Naive thymus-derived CD8-positive, alpha-beta T cell (primary cell): ENCODE measurements around the gene LRRC4C. TPM values are rescaled to one million over a fixed set of nuclear protein-coding genes. Genes with fewer than 3 reads are reported as not detected.

Source experiments
- ATAC-seq, 2 donors: fragments of 150-1000 bp; cut with Tn5 transposase in 1 of 2; sonication (Bioruptor Pico), chemical (Tn5 transposase) in 1 of 2; 1 replicate in 1 of 2; 2 replicates in 1 of 2; pipeline ENCODE4 v1.10.0; 2021; ENCODE audit warnings: mild to moderate bottlenecking in 2 of 2, moderate library complexity in 2 of 2
- POLR2A ChIA-PET: fragments of 350-600 bp; sonication (Branson Sonifier 250); formaldehyde crosslinking; loops from one replicate; lab custom pipeline; 2021; ENCODE audit warnings: antibody characterized with exemption; lab: Charles Lee
- DNase-seq, 10 donors: peaks; one replicate each; pipeline versions ENCODE4 v3.0.0 to v3.0.0-alpha.2; 2020 to 2022
- H3K27ac Mint-ChIP-seq, 10 donors: one replicate each; pipeline ENCODE4 v1.8.0; 2020 to 2022; ENCODE audit warnings: mild to moderate bottlenecking in 10 of 10, mixed read lengths in 10 of 10, moderate library complexity in 4 of 10, inconsistent platforms in 1 of 10
- H3K27me3 Mint-ChIP-seq, 5 donors: one replicate each; pipeline ENCODE4 v1.8.0; 2021 to 2022; ENCODE audit warnings: mixed read lengths in 5 of 5
- H3K36me3 Mint-ChIP-seq, 3 donors: one replicate each; pipeline ENCODE4 v1.8.0; 2020 to 2022; ENCODE audit warnings: mixed read lengths in 3 of 3, mild to moderate bottlenecking in 2 of 3, inconsistent platforms in 1 of 3
- H3K4me1 Mint-ChIP-seq, 4 donors: one replicate each; pipeline ENCODE4 v1.8.0; 2021 to 2022; ENCODE audit warnings: mixed read lengths in 4 of 4
- H3K4me3 Mint-ChIP-seq, 10 donors: one replicate each; pipeline ENCODE4 v1.8.0; 2020 to 2022; ENCODE audit warnings: mild to moderate bottlenecking in 10 of 10, mixed read lengths in 10 of 10, moderate library complexity in 6 of 10, inconsistent platforms in 1 of 10
- H3K9me3 Mint-ChIP-seq, 9 donors: one replicate each; pipeline ENCODE4 v1.8.0; 2020 to 2022; ENCODE audit warnings: mixed read lengths in 9 of 9, mild to moderate bottlenecking in 3 of 9, inconsistent platforms in 1 of 9, moderate library complexity in 1 of 9
- polyA plus RNA-seq, 3 donors: library from polyadenylated mRNA; unstranded; fragments of 300-500 nt; fragmentation: Illumina TruSeq; gene quantifications; one replicate each; pipeline ENCODE4 v1.2.3, GENCODE V29; 2021
- total RNA-seq, 8 experiments: library from RNA in 2 of 8; stranded (reverse) in 2 of 8; gene quantifications; one replicate each; pipeline ENCODE4 v1.2.3 and lab custom pipeline; 2021 to 2026

The LRRC4C gene
- total and polyA plus RNA-seq, 5 experiments from 2014 or later = not detected

DNA sequence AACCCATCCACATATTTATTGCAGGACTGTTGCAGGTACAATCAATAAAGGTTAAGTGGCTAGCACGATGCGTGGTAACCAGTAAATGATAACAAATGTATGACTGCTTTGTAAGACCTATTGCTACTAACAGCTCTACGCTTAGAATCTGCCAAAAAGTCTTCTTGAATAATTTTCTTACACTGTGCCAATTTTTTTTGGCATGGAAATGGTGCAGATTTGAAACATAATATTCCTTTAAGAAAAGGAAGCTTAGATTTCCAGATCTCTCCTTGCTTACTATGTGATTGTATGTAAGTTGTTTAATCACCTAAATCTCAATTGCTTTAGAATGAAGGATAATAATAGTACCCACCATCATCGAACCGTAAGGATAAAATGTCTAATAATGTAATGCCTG is 192.0 kb downstream of the LRRC4C start:
- Mint-ChIP-seq H3K36me3 (no peaks in the 10 kb centered on the region), H3K9me3 (peaks cover 5 to 34% (median 10%) of the 10 kb centered on the region in 9 donors), H3K4me3 (no peak overlapping the region), H3K4me1 (no peaks in the 10 kb centered on the region), H3K27me3 (no peaks in the 10 kb centered on the region), H3K27ac (no peak overlapping the region)
- ATAC-seq = no peak
- DNase-seq = no peak
- POLR2A ChIA-PET = no interaction called here

DNA sequence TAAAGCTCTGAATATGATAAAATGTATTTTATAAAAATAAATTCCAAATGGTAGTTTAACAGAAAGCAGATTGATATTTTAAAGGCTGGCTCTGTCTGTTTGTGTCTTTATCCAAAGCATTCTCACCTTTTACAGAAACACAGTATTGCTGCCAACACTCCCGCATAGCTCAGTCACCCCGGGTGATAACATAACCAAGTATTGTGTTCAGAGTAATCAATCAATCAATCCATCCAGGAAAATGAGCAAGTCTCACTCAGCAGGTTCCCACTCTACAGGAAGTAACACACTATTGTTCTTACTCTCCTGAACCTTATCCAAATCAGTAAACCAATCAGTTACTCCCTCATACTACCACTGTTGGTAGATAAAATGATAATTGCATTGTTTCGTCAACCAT is 203.4 kb downstream of the LRRC4C start:
- H3K36me3 Mint-ChIP-seq = no peaks in the 10 kb centered on the region
- ATAC-seq (no peak), DNase-seq (no peak)
- peaks cover 1 to 20% (median 6%) of the 10 kb centered on the region in 9 donors for H3K9me3 Mint-ChIP-seq
- no peak overlapping the region for H3K27ac Mint-ChIP-seq
- POLR2A ChIA-PET = no interaction called here
- no peaks in the 10 kb centered on the region for H3K27me3 Mint-ChIP-seq
- H3K4me1 Mint-ChIP-seq = no peaks in the 10 kb centered on the region
- no peak overlapping the region for H3K4me3 Mint-ChIP-seq

GRCh38 chr11:41254966-41255365 is 204.5 kb downstream of the LRRC4C start:
- H3K4me3 Mint-ChIP-seq = no peak overlapping the region
- no peaks in the 10 kb centered on the region for H3K36me3 Mint-ChIP-seq
- DNase-seq (no peak), ATAC-seq (no peak)
- H3K27ac Mint-ChIP-seq = no peak overlapping the region
- POLR2A ChIA-PET = no interaction called here
- H3K9me3 Mint-ChIP-seq = peaks cover 1 to 25% (median 6%) of the 10 kb centered on the region in 9 donors
- no peaks in the 10 kb centered on the region for H3K4me1 Mint-ChIP-seq
- no peaks in the 10 kb centered on the region for H3K27me3 Mint-ChIP-seq

GRCh38 chr11:41250408-41250935 is 209.0 kb downstream of the LRRC4C start:
- no peak for ATAC-seq
- Mint-ChIP-seq H3K27ac (no peak overlapping the region), H3K36me3 (peaks cover 0 to 4% (median 0%) of the 10 kb centered on the region in 3 donors), H3K4me3 (no peak overlapping the region), H3K9me3 (peaks cover 2 to 34% (median 15%) of the 10 kb centered on the region in 9 donors), H3K4me1 (no peaks in the 10 kb centered on the region), H3K27me3 (no peaks in the 10 kb centered on the region)
- DNase-seq = no peak
- POLR2A ChIA-PET = no interaction called here

GRCh38 chr11:41247621-41248020 is 211.8 kb downstream of the LRRC4C start:
- peaks cover 2 to 44% (median 19%) of the 10 kb centered on the region in 9 donors for H3K9me3 Mint-ChIP-seq
- H3K27ac Mint-ChIP-seq = no peak overlapping the region
- H3K36me3 Mint-ChIP-seq = peaks cover 0 to 4% (median 0%) of the 10 kb centered on the region in 3 donors
- no peak for ATAC-seq
- no peak overlapping the region for H3K4me3 Mint-ChIP-seq
- no peaks in the 10 kb centered on the region for H3K27me3 Mint-ChIP-seq
- POLR2A ChIA-PET = no interaction called here
- no peaks in the 10 kb centered on the region for H3K4me1 Mint-ChIP-seq
- no peak for DNase-seq

- Mint-ChIP-seq H3K4me3 (no peak overlapping the region), H3K27ac (no peak overlapping the region), H3K9me3 (peaks cover 5 to 47% (median 19%) of the 10 kb centered on the region in 9 donors), H3K36me3 (peaks cover 0 to 4% (median 0%) of the 10 kb centered on the region in 3 donors), H3K4me1 (no peaks in the 10 kb centered on the region), H3K27me3 (no peaks in the 10 kb centered on the region)
- no peak for ATAC-seq
- POLR2A ChIA-PET = no interaction called here
- no peak for DNase-seq
Observed at GRCh38 chr11:41246399-41246745, 213.1 kb downstream of the LRRC4C start.

DNA sequence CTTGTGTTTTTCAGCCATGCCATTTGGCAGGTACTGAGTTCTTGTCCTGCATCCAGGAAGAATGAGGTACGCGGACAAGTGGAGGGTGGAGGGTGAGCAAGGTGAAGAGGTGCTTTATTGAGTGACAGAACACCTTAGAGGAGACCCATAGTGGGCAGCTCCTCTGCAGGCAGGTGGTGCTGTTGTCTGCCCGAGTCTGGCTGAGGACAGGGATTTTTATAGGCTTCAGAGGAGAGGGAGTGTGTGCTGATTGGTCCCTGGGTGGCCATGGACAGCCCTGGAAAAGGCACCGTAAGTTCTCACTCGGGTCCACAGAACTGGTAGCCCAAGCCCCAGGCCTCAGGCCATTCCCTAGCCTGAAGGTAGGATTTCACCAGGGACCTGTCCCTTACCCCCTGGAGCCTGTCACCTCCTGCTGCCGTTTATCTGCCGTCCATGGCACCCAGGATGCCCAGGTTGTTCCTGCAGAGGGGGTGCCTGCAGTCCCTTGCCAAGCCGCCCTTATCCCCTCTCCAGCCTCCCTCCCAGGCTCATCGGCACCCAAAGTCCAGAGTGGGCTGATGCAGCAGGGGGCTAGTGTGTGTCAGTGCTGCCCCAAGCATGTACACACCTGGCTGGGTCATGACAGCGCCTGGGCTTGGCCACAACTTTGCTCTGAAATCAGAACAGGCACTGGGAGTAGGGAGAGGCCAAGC is 213.6 kb downstream of the LRRC4C start:
- no peak overlapping the region for H3K27ac Mint-ChIP-seq
- DNase-seq (no peak), ATAC-seq (no peak)
- no peak overlapping the region for H3K4me3 Mint-ChIP-seq
- H3K36me3 Mint-ChIP-seq = peaks cover 0 to 4% (median 0%) of the 10 kb centered on the region in 3 donors
- POLR2A ChIA-PET = no interaction called here
- no peaks in the 10 kb centered on the region for H3K27me3 Mint-ChIP-seq
- H3K9me3 Mint-ChIP-seq = peaks cover 8 to 47% (median 19%) of the 10 kb centered on the region in 9 donors
- no peaks in the 10 kb centered on the region for H3K4me1 Mint-ChIP-seq

- DNase-seq (no peak), ATAC-seq (no peak)
- H3K27me3 Mint-ChIP-seq = no peaks in the 10 kb centered on the region
- POLR2A ChIA-PET = no interaction called here
- no peaks in the 10 kb centered on the region for H3K4me1 Mint-ChIP-seq
- peaks cover 8 to 47% (median 19%) of the 10 kb centered on the region in 9 donors for H3K9me3 Mint-ChIP-seq
- peaks cover 0 to 4% (median 0%) of the 10 kb centered on the region in 3 donors for H3K36me3 Mint-ChIP-seq
- no peak overlapping the region for H3K27ac Mint-ChIP-seq
- H3K4me3 Mint-ChIP-seq = no peak overlapping the region
Observed at GRCh38 chr11:41245184-41245583, 214.3 kb downstream of the LRRC4C start.

DNA sequence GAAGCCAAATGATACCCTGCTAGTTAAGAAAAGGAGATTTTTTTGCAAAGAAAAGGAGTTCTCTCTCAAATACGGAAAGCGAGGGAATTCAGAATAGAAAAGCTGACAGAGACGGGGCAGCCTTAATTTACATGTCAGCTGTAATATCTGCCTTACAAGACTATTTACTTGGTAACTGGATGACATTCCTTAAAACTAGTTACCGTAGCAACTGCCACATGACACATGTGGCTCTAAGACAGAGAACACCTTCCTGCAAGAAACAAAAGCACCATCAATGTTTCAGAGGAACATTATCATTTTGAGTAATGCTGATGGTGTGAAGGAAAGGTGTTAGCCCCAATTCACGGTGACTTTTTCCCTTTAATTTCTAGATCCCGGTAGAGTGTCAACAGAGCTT is 222.1 kb downstream of the LRRC4C start:
- Mint-ChIP-seq H3K9me3 (peaks cover 4 to 27% (median 15%) of the 10 kb centered on the region in 9 donors), H3K27me3 (no peaks in the 10 kb centered on the region), H3K4me1 (no peaks in the 10 kb centered on the region), H3K27ac (no peak overlapping the region), H3K4me3 (no peak overlapping the region), H3K36me3 (peaks cover 0 to 5% (median 0%) of the 10 kb centered on the region in 3 donors)
- POLR2A ChIA-PET = no interaction called here
- ATAC-seq (no peak), DNase-seq (no peak)

DNA sequence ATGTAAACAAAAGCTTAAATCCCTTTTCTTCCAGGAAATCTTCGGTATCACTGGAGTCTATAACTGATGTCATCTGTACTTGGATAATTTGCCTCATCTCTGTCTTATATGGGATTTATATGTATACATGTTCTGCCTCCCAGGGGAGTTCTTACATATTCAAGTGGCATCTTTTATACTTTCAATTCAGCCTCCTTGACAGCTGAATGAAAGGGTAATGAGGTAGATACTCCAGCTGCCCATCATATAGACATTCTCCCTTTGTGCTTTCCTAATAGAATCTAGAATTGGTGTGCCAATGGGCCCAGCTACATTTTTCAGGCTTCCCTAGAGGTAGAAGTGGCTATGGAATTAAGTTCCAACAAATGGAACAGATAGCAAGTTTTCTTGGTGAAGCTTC is 223.8 kb downstream of the LRRC4C start:
- H3K4me3 Mint-ChIP-seq = no peak overlapping the region
- ATAC-seq (no peak), DNase-seq (no peak)
- H3K4me1 Mint-ChIP-seq = no peaks in the 10 kb centered on the region
- peaks cover 4 to 27% (median 12%) of the 10 kb centered on the region in 9 donors for H3K9me3 Mint-ChIP-seq
- no peaks in the 10 kb centered on the region for H3K27me3 Mint-ChIP-seq
- POLR2A ChIA-PET = no interaction called here
- H3K27ac Mint-ChIP-seq = no peak overlapping the region
- H3K36me3 Mint-ChIP-seq = peaks cover 0 to 5% (median 0%) of the 10 kb centered on the region in 3 donors

DNA sequence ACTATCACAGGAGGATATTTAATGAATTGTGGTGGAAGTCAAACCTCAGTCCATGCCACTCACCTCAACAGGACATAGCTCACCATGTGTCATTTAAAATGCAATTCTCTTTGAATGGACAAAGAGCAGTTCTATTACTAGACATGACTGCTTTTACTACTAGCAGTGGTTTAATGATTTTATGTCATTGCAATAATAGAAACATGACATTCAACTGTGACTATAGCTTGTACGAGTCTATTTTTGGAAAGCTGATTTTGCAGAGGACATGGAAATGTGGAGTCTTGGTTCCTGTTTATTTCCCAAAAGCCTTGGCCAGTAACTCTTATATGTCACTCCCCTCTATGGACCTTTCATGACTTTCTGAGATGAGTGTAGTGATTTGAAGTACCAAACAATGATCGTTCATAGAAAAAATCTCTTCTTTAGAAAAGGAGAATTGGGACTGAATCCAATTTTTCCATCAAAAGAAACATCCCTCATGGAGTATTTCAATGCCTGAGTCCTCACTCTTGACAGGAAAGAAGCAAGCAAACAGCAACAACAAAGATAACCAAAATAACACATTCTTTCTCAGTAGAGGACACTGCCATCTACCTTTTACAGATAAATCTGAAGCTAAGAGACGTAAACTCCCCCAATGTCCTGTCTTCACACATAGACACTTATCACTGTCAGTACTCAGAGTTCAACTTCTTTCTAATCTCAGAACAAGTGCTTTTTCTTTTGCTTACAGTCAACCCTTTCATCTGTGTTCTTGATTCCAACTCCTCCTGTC is 233.4 kb downstream of the LRRC4C start:
- DNase-seq (no peak), ATAC-seq (no peak)
- H3K4me1 Mint-ChIP-seq = no peaks in the 10 kb centered on the region
- H3K36me3 Mint-ChIP-seq = peaks cover 0 to 4% (median 0%) of the 10 kb centered on the region in 3 donors
- no peak overlapping the region for H3K27ac Mint-ChIP-seq
- no peak overlapping the region for H3K4me3 Mint-ChIP-seq
- H3K27me3 Mint-ChIP-seq = no peaks in the 10 kb centered on the region
- H3K9me3 Mint-ChIP-seq = peaks cover 7 to 54% (median 23%) of the 10 kb centered on the region in 9 donors
- POLR2A ChIA-PET = no interaction called here

- Mint-ChIP-seq H3K4me1 (no peaks in the 10 kb centered on the region), H3K27ac (no peak overlapping the region), H3K9me3 (peaks cover 11 to 57% (median 22%) of the 10 kb centered on the region in 9 donors), H3K4me3 (no peak overlapping the region), H3K27me3 (no peaks in the 10 kb centered on the region), H3K36me3 (no peaks in the 10 kb centered on the region)
- POLR2A ChIA-PET = no interaction called here
- DNase-seq = no peak
- ATAC-seq = no peak
Observed at GRCh38 chr11:41222236-41222635, 237.2 kb downstream of the LRRC4C start.

DNA sequence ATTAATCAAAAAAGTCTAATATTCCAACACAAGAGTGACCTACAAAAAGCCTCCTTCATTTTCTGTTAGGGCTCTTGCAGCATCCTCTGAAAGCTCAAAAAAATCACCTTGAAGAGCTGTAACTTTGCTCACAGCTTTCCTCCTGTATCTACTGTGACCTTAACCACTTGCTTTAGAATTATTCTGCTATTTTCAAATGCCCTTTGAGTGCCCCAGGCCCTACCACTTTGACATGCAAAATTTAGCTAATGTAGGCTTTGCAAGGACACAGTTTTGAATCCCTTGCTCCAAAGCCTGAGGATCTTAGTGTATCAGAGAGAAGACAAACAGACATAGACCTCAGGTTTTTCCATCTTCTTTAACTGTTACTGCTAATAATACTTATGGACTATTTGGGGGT is 253.1 kb downstream of the LRRC4C start:
- peaks cover 6 to 24% (median 13%) of the 10 kb centered on the region in 9 donors for H3K9me3 Mint-ChIP-seq
- ATAC-seq (no peak), DNase-seq (no peak)
- H3K27me3 Mint-ChIP-seq = no peaks in the 10 kb centered on the region
- POLR2A ChIA-PET = no interaction called here
- H3K4me3 Mint-ChIP-seq = no peak overlapping the region
- H3K27ac Mint-ChIP-seq = no peak overlapping the region
- H3K4me1 Mint-ChIP-seq = no peaks in the 10 kb centered on the region
- peaks cover 0 to 4% (median 0%) of the 10 kb centered on the region in 3 donors for H3K36me3 Mint-ChIP-seq
